ENCODE results near the gene ANKRD62. TPM values are rescaled to one million over a fixed set of nuclear protein-coding genes. Genes with fewer than 3 reads are reported as not detected.
"Not testable (repeated sequence)": the region's sequence is repeated elsewhere in the genome, so short reads cannot be mapped to it uniquely, and the experiment has no call there.

ANKRD62 gene
- total RNA-seq, 2 experiments from 2014 or later = not detected

DNA sequence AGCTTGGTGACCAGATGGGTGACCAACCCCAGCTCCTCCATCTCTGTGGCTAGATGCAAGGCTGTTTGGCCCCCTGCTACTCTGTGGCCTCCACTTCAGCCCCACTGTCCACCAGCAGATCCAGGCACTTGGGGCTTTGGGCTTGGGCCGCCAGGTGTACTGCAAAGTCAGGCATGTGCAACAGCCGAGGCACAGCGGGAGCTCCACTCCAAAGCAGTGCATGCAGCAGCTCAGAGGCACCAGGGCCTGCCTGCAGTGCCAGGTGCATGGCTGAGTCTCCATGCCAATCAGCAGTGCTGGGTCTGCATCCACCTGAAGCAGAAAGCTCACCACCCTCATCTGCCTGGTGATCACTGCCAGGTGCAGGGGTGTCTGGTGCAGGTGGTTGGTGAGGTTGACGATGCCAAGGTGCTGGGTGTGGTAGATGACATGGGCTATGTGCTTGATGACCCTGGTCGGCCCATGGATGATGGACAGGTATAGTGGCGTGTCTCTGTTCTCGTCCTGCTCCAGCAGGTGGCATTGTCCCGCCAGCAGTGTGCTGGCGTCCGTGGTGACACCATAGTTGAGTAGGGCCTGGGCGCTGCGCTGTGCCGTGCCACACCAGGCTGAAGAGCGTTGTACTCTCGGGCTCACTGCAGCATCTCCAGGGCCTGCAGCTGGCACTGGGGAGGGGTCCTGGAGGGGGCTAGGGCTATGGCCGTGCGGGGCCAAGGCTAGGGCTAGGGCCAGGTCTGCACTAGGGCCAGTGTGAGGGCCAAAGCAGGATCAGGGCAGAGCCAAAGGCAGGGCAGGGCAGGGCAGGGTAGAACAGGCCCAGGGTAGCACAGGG is 1.0 kb upstream of the ANKRD62 start:
- Mint-ChIP-seq H3K9me3 (ENCODE audit: low read depth) (no peaks in the 10 kb centered on the region), H3K4me3 (no peak overlapping the region), H3K27ac (no peak overlapping the region), H3K4me1 (peaks cover 3% of the 10 kb centered on the region), H3K27me3 (peaks cover 3% of the 10 kb centered on the region), H3K36me3 (no peaks in the 10 kb centered on the region)
- CTCF ChIA-PET = interaction anchor here (1.3 kb wide), 1 partner anchor 144 kb away, joined by 3 read pairs; no protein-coding TSS in a partner anchor
- no peak for ATAC-seq
- DNase-seq = peak; percentile 41

DNA sequence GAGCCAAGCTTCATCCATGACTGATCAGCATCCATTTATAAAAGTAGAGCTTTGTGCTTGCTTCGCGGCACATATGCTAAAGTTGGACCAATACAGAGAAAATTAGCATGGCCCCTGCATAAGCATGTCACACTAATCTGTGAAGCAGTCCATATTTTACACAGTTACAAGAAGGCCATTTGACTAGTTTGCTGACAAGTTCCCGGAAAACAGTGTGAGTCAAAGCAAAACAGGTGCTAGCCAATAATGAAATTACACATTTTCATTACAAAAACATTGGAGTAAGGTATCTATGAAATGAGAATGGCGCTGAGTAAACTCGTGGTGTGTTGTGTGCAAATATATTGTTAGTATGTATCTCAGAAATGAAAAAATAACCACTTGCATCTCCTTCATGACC is 4.7 kb downstream of the ANKRD62 start:
- peaks cover 23% of the 10 kb centered on the region for H3K27me3 Mint-ChIP-seq
- ATAC-seq (peak; percentile 82), DNase-seq (peak; percentile 51)
- CTCF ChIA-PET = no interaction called here
- no peaks in the 10 kb centered on the region for H3K36me3 Mint-ChIP-seq
- no peaks in the 10 kb centered on the region for H3K9me3 Mint-ChIP-seq (ENCODE audit: low read depth)
- no peak overlapping the region for H3K4me3 Mint-ChIP-seq
- H3K27ac Mint-ChIP-seq = peak overlapping the region; percentile 20
- peaks cover 15% of the 10 kb centered on the region for H3K4me1 Mint-ChIP-seq

DNA sequence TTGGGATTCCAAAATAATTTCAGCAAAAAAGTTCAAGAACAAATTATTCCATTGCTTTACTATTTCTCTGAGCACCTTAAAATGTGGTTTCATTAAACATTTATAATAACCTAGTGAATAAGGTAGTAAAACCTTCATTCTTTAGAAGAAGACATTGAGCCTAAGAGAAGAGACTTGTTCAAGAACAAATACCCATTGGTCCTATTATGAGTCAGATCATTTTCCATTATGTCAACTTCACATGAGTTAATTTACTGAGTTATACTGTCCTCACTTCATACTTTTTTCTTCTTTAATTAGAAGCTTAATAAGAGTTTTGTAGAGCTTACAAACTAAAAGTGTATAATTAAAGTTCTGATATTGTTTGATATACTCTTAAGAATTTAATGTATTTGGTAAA is 5.5 kb downstream of the ANKRD62 start:
- DNase-seq = no peak
- Mint-ChIP-seq H3K9me3 (ENCODE audit: low read depth) (no peaks in the 10 kb centered on the region), H3K27ac (no peak overlapping the region), H3K27me3 (peaks cover 26% of the 10 kb centered on the region), H3K4me3 (no peak overlapping the region), H3K36me3 (no peaks in the 10 kb centered on the region), H3K4me1 (peaks cover 15% of the 10 kb centered on the region)
- CTCF ChIA-PET = no interaction called here
- ATAC-seq = no peak

DNA sequence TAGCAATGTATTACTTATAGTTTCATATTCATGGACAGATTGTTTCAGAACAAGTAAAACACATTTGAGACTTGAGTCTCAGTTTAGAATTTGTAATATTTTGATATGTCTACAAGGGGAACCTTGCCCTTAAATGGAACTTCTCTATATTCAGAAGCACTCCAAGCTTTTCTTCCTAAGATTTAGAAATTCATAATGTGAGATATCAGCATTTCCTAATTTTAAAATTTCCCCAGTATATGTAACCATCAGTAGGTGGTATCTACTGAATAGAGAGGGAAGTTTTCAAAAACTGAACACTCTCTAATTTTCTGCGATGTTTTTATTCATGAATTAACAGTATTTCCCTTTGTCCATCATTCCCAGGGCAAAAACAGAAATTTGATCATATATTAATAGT is 7.6 kb downstream of the ANKRD62 start:
- peaks cover 47% of the 10 kb centered on the region for H3K27me3 Mint-ChIP-seq
- no peak for DNase-seq
- no peak overlapping the region for H3K4me3 Mint-ChIP-seq
- H3K4me1 Mint-ChIP-seq = peaks cover 15% of the 10 kb centered on the region
- no peaks in the 10 kb centered on the region for H3K9me3 Mint-ChIP-seq (ENCODE audit: low read depth)
- CTCF ChIA-PET = no interaction called here
- ATAC-seq = no peak
- no peaks in the 10 kb centered on the region for H3K36me3 Mint-ChIP-seq
- H3K27ac Mint-ChIP-seq = no peak overlapping the region

DNA sequence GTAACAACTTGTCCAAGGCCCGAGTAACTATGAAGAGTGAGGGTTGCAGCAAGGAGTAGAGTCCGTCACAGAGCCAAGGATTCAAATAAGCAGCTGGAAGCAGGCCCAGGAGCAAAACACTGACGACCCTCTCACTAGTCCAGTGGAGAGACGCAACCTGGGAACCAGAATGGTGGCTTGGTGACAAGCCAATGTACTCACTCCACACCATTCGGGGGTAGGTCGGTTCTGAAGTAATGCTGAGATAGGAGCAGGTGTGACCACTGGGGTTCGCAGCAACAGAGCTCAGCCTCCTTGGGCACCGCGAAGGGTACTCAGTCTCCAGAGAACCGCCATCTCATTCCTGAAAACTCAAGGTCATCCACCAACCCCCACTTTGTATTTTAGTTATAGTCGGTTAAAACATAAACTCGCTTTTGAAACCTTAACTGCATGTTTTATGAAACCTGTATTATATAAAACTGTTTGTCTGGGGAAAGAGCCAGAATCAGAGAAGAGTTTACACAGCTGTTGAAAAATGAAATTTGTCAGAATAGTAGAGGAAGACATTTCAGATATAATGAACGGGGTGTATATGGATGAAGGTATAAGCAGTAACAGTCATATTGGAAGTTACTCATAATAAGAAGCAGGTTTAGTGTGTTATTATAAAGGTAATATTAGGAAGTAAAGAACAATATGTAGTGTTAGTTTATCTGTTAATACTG is 8.6 kb downstream of the ANKRD62 start:
- DNase-seq = no peak
- Mint-ChIP-seq H3K4me1 (peaks cover 14% of the 10 kb centered on the region), H3K27me3 (peaks cover 53% of the 10 kb centered on the region), H3K36me3 (no peaks in the 10 kb centered on the region), H3K27ac (no peak overlapping the region), H3K9me3 (ENCODE audit: low read depth) (no peaks in the 10 kb centered on the region), H3K4me3 (no peak overlapping the region)
- no peak for ATAC-seq
- CTCF ChIA-PET = no interaction called here

DNA sequence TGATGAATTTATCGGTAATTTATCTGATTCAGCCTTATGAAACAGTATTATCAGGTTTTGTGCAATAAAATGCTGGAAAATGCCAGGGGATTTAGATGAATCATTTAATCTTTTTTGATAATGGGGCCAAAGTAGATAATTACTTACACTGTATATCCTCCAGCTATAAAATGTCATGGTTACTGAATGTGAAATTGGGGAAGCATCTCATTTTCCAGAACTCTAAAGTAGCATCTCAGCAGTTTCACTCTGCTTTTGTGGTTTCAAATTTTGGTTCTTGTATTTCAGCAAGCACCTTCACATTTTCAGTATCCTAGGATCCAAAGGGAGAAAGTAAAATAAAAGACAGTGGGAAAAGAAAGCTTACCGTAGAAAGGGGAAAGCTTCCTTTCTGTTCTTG is 12.8 kb downstream of the ANKRD62 start:
- Mint-ChIP-seq H3K27ac (no peak overlapping the region), H3K4me1 (no peaks in the 10 kb centered on the region), H3K36me3 (no peaks in the 10 kb centered on the region), H3K4me3 (no peak overlapping the region), H3K9me3 (ENCODE audit: low read depth) (no peaks in the 10 kb centered on the region), H3K27me3 (peaks cover 62% of the 10 kb centered on the region)
- no peak for DNase-seq
- ATAC-seq = no peak
- CTCF ChIA-PET = no interaction called here

DNA sequence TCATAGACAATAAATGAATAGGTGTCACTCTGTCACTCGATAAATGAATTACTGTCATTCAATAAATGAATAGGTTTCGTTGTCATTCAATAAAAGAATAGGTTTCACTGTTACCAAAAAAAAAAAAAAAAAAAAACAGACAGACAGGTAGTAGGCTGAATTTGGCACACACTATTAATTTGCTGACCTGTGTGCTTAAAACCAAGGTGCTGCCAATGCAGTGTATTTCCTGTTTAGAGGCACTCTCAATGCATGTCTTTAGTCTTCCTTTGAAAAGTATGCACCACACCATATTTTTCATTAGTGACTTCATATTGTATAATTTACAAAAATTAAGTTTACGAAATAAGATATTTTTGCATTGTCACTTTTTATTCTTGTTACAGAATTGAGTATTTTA is 16.2 kb downstream of the ANKRD62 start:
- Mint-ChIP-seq H3K27ac (no peak overlapping the region), H3K27me3 (peaks cover 53% of the 10 kb centered on the region), H3K9me3 (ENCODE audit: low read depth) (no peaks in the 10 kb centered on the region), H3K4me1 (no peaks in the 10 kb centered on the region), H3K4me3 (no peak overlapping the region), H3K36me3 (no peaks in the 10 kb centered on the region)
- no peak for ATAC-seq
- DNase-seq = no peak
- CTCF ChIA-PET = no interaction called here

DNA sequence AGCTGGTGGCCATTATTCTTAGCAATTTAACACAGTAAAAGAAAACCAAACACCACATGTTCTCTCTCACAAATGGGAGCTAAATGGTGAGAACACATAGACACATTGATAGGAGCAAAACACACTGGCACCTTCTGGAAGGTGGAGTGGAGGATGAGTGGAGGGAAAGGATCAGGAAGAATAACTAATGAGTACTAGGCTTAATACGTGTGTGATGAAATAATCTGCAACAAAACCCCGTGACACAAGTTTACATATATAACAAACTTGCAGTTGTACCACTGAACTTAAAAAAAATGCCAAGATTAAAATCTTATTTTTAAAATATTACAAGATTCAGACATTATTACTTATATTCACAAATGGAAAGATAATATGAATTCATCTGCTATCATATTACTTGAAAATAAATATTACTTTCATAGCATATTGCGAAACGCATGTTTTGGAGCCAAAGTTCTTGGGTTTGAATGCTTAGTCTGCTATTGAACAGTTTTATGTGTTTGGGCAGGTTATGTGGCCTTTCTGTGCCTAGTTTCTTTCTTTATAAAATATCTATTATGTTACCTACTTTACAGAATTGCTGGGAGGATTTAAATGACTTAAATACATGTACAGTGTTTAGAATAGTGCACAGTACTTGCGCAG is 20.5 kb downstream of the ANKRD62 start:
- CTCF ChIA-PET = no interaction called here

DNA sequence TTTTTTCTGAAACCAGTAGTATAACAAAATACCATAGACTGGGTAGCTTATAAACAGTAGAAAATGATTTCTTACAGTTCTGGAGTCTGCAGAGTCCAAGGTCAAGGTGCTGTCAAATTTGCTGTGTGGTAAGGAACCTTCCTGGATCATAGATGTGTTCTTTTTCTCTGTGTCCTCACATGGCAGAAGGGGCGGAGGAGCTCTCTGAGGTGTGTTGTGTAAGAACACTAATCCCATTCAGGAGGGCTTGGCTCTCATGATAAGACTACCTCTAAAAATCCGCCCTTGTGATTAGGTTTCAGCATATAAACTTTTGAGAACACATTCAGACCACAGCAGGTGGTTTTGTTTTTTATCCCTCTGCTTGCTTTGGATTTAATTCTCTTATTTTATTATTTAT is 25.7 kb downstream of the ANKRD62 start:
- DNase-seq (no peak), ATAC-seq (no peak)
- no peak overlapping the region for H3K27ac Mint-ChIP-seq
- peaks cover 2% of the 10 kb centered on the region for H3K4me1 Mint-ChIP-seq
- H3K9me3 Mint-ChIP-seq (ENCODE audit: low read depth) = no peaks in the 10 kb centered on the region
- CTCF ChIA-PET = no interaction called here
- H3K27me3 Mint-ChIP-seq = peaks cover 45% of the 10 kb centered on the region
- no peaks in the 10 kb centered on the region for H3K36me3 Mint-ChIP-seq
- H3K4me3 Mint-ChIP-seq = no peak overlapping the region

More for the DNA sequence above, 20.5 kb downstream of the ANKRD62 start:
- no peak for DNase-seq
- Mint-ChIP-seq H3K4me3 (no peak overlapping the region), H3K27ac (no peak overlapping the region), H3K9me3 (ENCODE audit: low read depth) (no peaks in the 10 kb centered on the region), H3K36me3 (no peaks in the 10 kb centered on the region), H3K4me1 (no peaks in the 10 kb centered on the region), H3K27me3 (peaks cover 40% of the 10 kb centered on the region)
- no peak for ATAC-seq

DNA sequence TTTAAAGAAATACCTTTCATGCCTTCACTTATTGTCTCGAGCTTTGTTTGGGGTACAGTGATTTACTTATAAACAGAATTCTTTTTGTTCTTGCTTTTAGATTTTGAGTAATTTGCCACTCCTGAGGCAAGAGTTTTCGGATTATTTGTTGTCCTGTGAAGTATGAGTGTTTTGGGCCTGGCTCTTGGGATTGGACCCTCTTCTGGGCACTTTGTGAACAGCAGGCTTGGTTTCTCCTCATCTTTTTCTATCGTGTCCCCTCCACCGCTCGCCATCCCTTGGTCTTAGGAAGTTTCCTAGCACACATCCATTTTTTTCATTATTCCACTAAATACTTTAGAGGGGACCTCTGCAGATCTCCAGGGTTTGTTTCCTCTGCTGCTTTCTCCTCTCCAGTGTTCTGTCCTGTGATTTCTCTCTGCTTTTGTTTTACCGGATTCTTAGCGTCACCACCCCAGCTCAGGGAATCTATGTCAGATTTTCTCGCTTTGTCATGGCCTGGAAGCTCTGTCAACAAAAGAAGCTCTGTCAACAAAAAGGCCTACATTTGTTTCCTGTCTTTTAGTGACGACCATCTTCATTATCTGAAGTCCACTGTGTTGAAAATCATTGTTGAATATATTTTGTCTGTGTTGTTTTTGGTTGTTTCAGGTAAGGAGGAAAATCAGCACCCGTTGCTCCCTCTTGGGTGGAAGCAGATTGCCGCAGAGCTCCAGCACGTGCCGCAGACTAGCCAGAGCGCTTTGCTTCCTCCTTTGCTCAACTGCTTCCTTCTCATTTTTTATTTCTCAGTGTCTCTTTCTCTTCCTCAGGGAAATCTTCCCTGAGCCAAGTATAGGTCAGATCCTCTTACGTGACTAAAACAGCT is 27.8 kb downstream of the ANKRD62 start:
- no peaks in the 10 kb centered on the region for H3K36me3 Mint-ChIP-seq
- no peaks in the 10 kb centered on the region for H3K9me3 Mint-ChIP-seq (ENCODE audit: low read depth)
- peaks cover 2% of the 10 kb centered on the region for H3K4me1 Mint-ChIP-seq
- no peak overlapping the region for H3K27ac Mint-ChIP-seq
- H3K4me3 Mint-ChIP-seq = no peak overlapping the region
- no peak for ATAC-seq
- CTCF ChIA-PET = no interaction called here
- peaks cover 50% of the 10 kb centered on the region for H3K27me3 Mint-ChIP-seq
- no peak for DNase-seq

DNA sequence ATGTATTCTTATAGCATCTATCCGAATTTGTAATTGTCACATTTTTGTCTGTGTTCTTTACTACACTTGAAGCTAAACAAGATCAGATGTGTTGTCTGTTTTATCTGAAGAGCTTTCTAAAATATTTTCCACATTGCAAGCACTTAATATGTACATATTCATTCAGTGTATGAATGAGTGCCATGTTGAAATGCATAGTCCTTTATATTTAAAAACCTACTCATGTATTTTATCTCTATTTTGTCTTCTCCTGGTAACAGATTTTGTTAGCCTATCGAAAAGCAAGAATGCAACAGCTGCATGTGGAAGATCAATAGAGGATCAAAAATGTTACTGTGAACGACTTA is 28.4 kb downstream of the ANKRD62 start:
- H3K27ac Mint-ChIP-seq; ATAC-seq; H3K9me3 Mint-ChIP-seq (ENCODE audit: low read depth); H3K4me3 Mint-ChIP-seq; DNase-seq; H3K36me3 Mint-ChIP-seq; H3K4me1 Mint-ChIP-seq; CTCF ChIA-PET: not testable (repeated sequence)
- peaks cover 48% of the 10 kb centered on the region for H3K27me3 Mint-ChIP-seq

DNA sequence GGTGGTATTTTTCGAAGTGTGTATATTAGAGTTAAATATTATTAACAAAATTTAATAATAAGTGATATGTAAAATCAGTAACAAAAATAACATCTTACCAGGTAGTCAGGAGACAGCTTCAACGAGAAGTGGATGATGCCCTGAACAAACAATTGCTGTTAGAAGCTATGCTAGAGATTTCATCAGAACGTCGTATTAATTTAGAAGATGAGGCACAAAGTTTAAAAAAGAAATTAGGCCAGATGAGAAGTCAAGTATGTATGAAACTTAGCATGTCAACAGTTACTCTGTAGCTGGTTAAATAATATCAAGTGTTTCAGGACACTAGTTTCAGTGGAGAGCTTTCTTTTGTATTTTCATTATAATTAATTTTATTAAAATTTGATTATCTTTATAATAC is 34.0 kb downstream of the ANKRD62 start:
- ATAC-seq; H3K4me1 Mint-ChIP-seq; DNase-seq; CTCF ChIA-PET; H3K27ac Mint-ChIP-seq; H3K9me3 Mint-ChIP-seq (ENCODE audit: low read depth); H3K4me3 Mint-ChIP-seq; H3K36me3 Mint-ChIP-seq: not testable (repeated sequence)
- peaks cover 35% of the 10 kb centered on the region for H3K27me3 Mint-ChIP-seq

DNA sequence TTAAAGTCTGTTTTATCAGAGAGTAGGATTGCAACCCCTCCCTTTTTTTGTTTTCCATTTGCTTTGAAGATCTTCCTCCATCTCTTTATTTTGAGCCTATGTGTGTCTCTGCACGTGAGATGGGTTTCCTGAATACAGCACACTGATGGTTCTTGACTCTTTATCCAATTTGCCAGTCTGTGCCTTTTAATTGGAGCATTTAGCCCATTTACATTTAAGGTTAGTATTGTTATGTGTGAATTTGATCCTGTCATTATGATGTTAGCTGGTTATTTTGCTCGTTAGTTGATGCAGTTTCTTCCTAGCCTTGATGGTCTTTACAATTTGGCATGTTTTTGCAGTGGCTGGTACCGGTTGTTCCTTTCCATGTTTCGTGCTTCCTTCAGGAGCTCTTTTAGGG is 45.2 kb downstream of the ANKRD62 start:
- H3K36me3 Mint-ChIP-seq; CTCF ChIA-PET; H3K27me3 Mint-ChIP-seq; H3K27ac Mint-ChIP-seq; H3K4me1 Mint-ChIP-seq; DNase-seq; ATAC-seq; H3K9me3 Mint-ChIP-seq (ENCODE audit: low read depth); H3K4me3 Mint-ChIP-seq: not testable (repeated sequence)
